Measurements from ENCODE around the gene RAPGEF1. TPM values are rescaled to one million over a fixed set of nuclear protein-coding genes. Genes with fewer than 3 reads are reported as not detected.

Gene RAPGEF1
- total RNA-seq, 4 donors from 2014 or later = 32.0 to 57.3 (median 38.9) TPM

- Histone ChIP-seq H3K27me3 (peaks cover 0 to 22% of the 10 kb centered on the region in 2 donors), H3K4me3 (no peak overlapping the region), H3K4me1 (no peaks in the 10 kb centered on the region), H3K27ac (no peak overlapping the region), H3K36me3 (no peaks in the 10 kb centered on the region), H3K9me3 (peaks cover 0 to 16% (median 0%) of the 10 kb centered on the region in 4 donors)
- WGBS, 2 donors = 49 to 53% methylated on average over 3 of the region's 3 CpGs
- DNase-seq (ENCODE audit: low spot score in 2 of 2) = no peak
- no peak for TF ChIP-seq CTCF (IDR thresholded peaks at IDR 0.05)
- TF ChIP-seq POLR2A (IDR thresholded peaks at IDR 0.05) = no peak
- no peak for TF ChIP-seq EP300 (IDR thresholded peaks at IDR 0.05)
Measured at GRCh38 chr9:131781069-131781468, 41.2 kb upstream of the RAPGEF1 start.

GRCh38 chr9:131776473-131776872, 36.6 kb upstream of the RAPGEF1 start:
- no peaks in the 10 kb centered on the region for H3K4me1 ChIP-seq
- WGBS, 2 donors = 15 to 17% methylated on average over 3 to 5 of the region's 7 CpGs
- H3K36me3 ChIP-seq = no peaks in the 10 kb centered on the region
- H3K9me3 ChIP-seq = no peaks in the 10 kb centered on the region
- H3K27me3 ChIP-seq = peaks cover 0 to 16% of the 10 kb centered on the region in 2 donors
- no peak for DNase-seq (ENCODE audit: low spot score in 2 of 2)
- H3K27ac ChIP-seq = no peak overlapping the region
- TF ChIP-seq POLR2A (IDR thresholded peaks at IDR 0.05) (no peak), CTCF (IDR thresholded peaks at IDR 0.05) (no peak), EP300 (IDR thresholded peaks at IDR 0.05) (no peak)
- H3K4me3 ChIP-seq = no peak overlapping the region

GRCh38 chr9:131776036-131776435, 36.2 kb upstream of the RAPGEF1 start:
- no peaks in the 10 kb centered on the region for H3K4me1 ChIP-seq
- TF ChIP-seq EP300 (IDR thresholded peaks at IDR 0.05) (no peak), POLR2A (IDR thresholded peaks at IDR 0.05) (no peak), CTCF (IDR thresholded peaks at IDR 0.05) (no peak)
- peaks cover 0 to 18% of the 10 kb centered on the region in 2 donors for H3K27me3 ChIP-seq
- H3K27ac ChIP-seq = no peak overlapping the region
- WGBS, 2 donors = 38 to 53% methylated on average over 3 of the region's 3 CpGs
- H3K4me3 ChIP-seq = no peak overlapping the region
- no peaks in the 10 kb centered on the region for H3K36me3 ChIP-seq
- no peak for DNase-seq (ENCODE audit: low spot score in 2 of 2)
- H3K9me3 ChIP-seq = no peaks in the 10 kb centered on the region

GRCh38 chr9:131774636-131775035, 34.8 kb upstream of the RAPGEF1 start:
- Histone ChIP-seq H3K9me3 (no peaks in the 10 kb centered on the region), H3K4me3 (no peak overlapping the region), H3K4me1 (no peaks in the 10 kb centered on the region), H3K27me3 (peaks cover 0 to 25% of the 10 kb centered on the region in 2 donors), H3K36me3 (no peaks in the 10 kb centered on the region), H3K27ac (no peak overlapping the region)
- 79 to 85% methylated on average over 3 to 6 of the region's 6 CpGs for WGBS, 2 donors
- no peak for DNase-seq (ENCODE audit: low spot score in 2 of 2)
- TF ChIP-seq POLR2A (IDR thresholded peaks at IDR 0.05) (no peak), CTCF (IDR thresholded peaks at IDR 0.05) (no peak), EP300 (IDR thresholded peaks at IDR 0.05) (no peak)

- H3K36me3 ChIP-seq = no peaks in the 10 kb centered on the region
- DNase-seq (ENCODE audit: low spot score in 2 of 2) = peak in 1 of 2 donors; percentile 64
- WGBS, 2 donors = 22 to 26% methylated on average over 4 to 6 of the region's 6 CpGs
- no peaks in the 10 kb centered on the region for H3K4me1 ChIP-seq
- H3K27me3 ChIP-seq = peaks cover 0 to 22% of the 10 kb centered on the region in 2 donors
- H3K4me3 ChIP-seq = no peak overlapping the region
- TF ChIP-seq EP300 (IDR thresholded peaks at IDR 0.05) = no peak
- no peak for TF ChIP-seq POLR2A (IDR thresholded peaks at IDR 0.05)
- TF ChIP-seq CTCF (IDR thresholded peaks at IDR 0.05) = no peak
- H3K9me3 ChIP-seq = no peaks in the 10 kb centered on the region
- no peak overlapping the region for H3K27ac ChIP-seq
Measured at GRCh38 chr9:131773911-131774379, 34.1 kb upstream of the RAPGEF1 start.

All from tibial nerve (tissue), 4 donors.